SIG-M5 (cell line): ENCODE data around the gene PYDC1.
"Not testable (repeated sequence)": the region's sequence is repeated elsewhere in the genome, so short reads cannot be mapped to it uniquely, and the experiment has no call there.

ENCODE experiments used
- DNase-seq: peaks from one replicate; lab custom pipeline; 2025; lab: John Stamatoyannopoulos, UW

PYDC1 gene

DNA sequence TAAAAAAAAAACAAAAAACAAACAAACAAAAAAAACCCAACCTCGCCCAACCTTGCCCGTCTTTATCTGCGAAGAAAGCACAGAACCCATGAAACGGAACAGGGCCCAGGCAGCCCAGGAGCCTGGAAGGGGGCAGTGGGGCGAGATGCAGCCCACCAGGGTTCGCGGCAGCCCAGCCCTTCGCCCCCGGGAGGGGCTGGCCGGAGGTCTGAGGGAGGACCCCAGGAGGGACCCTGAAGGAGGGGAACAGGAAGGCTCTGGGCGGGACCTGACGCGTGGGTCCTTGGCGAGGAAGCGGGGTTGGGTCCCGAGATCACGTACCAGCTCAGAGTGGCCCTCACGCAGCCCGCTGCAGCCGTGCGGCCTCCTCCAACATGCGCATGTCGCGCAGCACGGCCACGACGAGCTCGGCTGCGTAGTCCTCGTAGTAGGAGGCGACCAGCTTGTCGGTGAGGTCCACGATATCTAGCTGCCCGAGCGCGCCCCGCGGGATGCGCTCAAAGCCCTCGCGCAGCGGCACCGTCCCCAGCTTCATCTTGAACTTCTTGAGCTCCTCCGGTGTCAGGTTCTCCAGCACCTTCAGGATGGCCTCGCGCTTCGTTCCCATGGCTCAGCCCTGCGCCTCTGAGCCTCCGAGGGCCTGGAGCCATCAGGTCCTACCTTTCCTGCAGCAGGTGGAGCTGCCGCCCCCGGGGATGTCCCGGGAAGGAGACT is at the start of gene PYDC1:
PYDC1 (minus strand) TSS at position 714 of the 714 bp plus-strand sequence; CDS start at position 607, 107 bp downstream.
- DNase-seq = no peak

DNA sequence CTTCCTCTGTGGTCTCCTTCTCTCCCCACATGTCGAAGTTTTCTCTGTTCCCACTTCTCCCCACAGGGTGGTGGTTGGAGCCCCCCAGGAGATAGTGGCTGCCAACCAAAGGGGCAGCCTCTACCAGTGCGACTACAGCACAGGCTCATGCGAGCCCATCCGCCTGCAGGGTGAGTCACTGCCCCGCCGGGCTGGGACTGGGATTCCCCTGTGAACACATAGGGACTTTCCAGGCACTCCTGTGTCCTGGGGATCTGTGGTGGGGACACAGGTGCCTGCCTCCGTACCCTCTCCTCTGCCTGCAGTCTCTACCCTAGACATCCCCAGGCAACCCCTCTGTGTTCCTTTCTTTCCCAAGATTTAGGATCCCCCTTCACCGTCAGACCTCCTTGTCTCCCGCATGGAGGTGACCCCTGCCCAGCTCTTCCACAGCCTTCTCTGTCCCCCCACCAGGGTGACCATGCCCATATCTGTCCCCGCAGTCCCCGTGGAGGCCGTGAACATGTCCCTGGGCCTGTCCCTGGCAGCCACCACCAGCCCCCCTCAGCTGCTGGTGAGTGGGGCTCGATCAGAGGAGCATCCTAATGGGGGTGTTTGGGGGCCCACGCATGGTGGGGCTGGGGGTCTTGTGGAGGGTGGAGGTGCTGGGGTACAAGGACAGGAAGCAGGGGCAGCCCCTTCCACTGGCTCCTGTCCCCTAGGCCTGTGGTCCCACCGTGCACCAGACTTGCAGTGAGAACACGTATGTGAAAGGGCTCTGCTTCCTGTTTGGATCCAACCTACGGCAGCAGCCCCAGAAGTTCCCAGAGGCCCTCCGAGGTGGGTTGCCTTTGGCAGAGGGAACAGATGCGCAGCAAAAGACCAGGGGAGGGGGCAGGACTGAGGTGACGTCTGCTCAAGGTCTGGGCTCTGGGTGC is 48.7 kb upstream of the PYDC1 start:
- DNase-seq = no peak

GRCh38 chr16:31262084-31262483 is 45.1 kb upstream of the PYDC1 start:
- no peak for DNase-seq

GRCh38 chr16:31260136-31260931 is 43.4 kb upstream of the PYDC1 start:
- DNase-seq = no peak

- DNase-seq = no peak
Observed at GRCh38 chr16:31258366-31258765, 41.4 kb upstream of the PYDC1 start.

- no peak for DNase-seq
Observed at GRCh38 chr16:31256466-31256865, 39.5 kb upstream of the PYDC1 start.

- DNase-seq = peak; percentile 73
Observed at GRCh38 chr16:31253642-31254045, 36.7 kb upstream of the PYDC1 start.

- no peak for DNase-seq
Observed at GRCh38 chr16:31251435-31251834, 34.5 kb upstream of the PYDC1 start.

DNA sequence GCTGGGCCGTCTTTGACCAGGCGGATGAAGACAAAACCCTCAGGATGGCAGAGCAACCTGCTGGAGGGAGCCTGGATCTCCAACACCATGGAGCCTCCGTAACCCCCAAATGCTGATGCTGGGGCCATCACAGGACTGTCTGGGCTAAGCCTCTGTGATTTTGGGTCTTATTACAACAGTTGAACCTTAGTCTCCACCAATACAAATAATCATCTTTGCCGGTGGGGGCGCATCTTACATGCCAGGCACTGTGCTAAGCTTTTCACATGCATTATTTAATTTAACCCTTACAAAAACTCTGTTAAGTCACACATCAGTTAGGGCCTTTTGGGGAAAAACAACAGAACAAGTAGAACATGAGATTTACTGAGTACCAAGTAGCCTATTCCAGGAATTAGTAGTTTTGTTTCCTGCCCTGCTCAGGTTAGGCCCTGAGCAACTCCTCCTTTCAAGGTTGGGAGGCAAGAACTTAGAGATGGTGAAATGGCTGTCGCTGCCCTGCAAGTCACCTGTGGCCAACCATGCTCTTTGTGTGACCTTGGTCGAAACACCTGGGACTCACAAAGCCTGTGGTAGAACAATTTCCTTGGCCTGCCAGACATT is 33.9 kb upstream of the PYDC1 start:
- DNase-seq = no peak

DNA sequence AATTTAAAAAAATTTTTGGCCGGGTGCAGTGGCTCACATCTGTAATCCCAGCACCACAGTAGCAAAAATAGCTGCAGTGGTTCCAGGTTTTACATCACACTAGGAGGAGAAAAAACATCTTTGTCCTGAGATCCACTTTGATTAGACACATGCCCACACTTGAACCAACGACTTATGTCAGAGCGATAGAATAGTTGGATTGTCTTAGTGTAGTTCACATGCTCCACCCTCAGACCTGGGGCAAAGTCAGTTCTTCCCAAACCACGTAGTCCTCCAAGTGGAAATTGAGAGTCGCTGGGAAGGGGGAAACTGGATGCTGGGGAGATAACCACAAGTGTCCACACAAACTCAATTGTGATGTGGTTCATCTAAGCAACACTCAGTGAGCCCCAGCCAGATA is 31.4 kb upstream of the PYDC1 start:
- no peak for DNase-seq

DNA sequence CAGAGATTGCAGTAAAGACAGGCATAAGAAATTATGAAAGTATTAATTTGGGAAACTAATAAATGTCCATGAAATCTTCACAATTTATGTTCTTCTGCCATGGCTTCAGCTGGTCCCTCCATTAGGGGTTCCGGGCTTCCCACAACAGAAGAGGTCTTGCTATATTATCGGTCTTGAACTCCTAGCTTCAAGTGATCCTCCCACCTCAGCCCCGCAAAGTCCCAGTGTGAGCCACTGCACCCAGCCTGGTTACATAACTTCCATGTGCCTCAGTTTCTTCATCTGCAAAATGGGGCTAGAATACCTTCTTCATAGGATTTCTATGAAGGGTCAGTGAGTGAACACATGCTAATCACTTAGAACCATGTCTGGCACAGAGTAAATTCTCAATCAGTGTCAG is 29.4 kb upstream of the PYDC1 start:
- DNase-seq = no peak

- DNase-seq = not testable (repeated sequence)
Observed at GRCh38 chr16:31245598-31245997, 28.7 kb upstream of the PYDC1 start.

- DNase-seq = peak; percentile 93
Observed at GRCh38 chr16:31243734-31244670, 27.1 kb upstream of the PYDC1 start.

DNA sequence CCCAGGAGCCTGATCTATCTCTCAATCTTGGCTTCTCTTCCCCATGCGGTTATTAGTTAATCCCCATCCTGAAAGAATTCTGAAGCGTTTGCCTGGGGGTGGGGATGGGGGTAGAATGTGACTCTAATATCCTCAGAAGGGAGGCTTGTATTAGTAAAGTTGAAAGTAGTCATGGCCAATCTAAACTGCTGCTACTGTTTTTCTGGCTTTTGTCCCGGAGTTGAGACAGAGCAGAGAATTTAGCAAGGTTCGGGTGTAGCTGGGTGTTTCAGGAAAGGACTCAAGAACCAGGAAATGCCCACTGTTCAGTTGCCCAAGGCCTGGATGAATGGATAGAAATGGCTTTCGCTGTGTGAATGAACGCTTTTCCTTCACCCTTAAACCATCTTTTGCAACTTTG is 25.3 kb upstream of the PYDC1 start:
- DNase-seq = no peak

DNA sequence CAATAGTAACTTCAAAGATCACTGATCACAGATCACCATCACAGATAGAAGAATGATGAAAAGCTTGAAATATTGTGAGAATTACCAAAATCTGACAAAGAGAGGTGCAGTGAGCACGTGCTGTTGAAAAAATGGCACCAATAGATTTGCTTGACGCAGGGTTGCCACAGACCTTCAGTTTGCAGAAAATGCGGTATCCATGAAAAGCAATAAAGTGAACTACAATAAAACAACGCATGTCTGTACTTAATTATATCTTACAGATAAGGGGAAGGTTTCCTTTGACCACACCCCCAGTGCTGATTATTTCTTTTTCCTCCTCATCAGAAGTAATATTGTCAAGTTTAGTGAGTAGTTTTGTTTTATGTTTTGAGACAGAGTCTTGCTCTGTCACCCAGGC is 21.1 kb upstream of the PYDC1 start:
- no peak for DNase-seq

GRCh38 chr16:31229501-31229900 is 12.6 kb upstream of the PYDC1 start:
- DNase-seq = no peak

DNA sequence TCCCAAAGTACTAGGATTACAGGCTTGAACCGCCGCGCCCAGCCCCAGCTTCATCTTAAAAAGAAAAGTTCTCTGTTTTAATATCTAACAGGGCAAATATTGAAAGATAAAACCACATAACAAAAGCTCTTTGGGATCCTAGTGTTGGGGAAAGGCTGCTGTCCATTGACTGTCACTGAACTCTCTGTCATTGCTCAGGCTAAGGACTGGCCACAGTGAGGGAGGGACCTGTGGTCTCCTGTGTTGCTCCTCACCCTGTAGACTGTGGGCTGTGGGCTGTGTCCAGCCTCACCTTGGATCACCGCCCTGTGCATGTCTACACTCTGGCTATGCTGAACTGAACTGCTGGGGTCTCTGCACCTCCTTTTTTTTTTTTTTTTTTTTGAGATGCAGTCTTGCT is 11.3 kb upstream of the PYDC1 start:
- no peak for DNase-seq

DNA sequence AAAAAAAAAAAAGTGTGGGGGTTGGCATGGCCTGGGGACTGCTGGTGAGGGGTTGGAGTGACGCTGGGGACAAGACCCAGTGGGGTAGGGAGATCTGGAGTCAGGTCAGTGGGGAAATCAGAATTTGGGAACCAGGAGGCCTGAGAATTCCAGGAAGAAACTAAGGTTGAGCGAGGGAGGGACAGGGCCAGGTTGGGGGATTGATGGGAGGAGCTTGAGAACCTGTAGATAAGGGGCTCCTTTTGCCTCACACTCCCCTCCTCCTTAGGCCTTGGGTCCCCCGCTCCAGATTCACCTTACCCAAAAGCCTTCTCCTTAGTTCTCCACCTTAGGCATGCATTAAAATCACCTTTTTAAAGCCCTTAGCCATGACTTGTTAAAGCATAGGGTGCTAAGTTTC is 8.3 kb upstream of the PYDC1 start:
- DNase-seq = no peak

- DNase-seq = no peak
Observed at GRCh38 chr16:31224092-31224955, 7.4 kb upstream of the PYDC1 start.

DNA sequence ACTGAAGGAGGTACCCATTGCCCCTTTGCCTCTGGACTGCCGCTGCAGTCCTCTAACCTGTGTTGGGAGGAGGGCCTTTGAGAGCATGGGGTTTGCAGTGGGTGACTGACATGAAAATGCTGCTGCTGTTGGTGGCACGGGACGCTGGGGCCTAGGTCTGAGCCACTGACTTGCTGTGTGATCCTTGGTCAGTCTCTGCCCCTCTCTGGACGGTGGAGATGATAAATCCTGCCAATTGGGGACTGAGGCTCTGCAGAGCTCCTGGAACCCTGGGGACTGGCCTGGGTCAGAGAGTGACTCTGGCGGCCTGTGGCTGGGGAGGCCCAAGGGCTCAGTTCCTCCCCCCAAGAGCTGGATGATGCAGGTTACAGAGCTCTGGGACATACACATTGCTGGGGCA is 6.1 kb upstream of the PYDC1 start:
- no peak for DNase-seq
